Measurements from ENCODE around the gene RASGRF1. TPM values are rescaled to one million over a fixed set of nuclear protein-coding genes. Genes with fewer than 3 reads are reported as not detected.

The RASGRF1 gene
- total RNA-seq, 4 donors from 2014 or later: 0.14 to 0.75 (median 0.64) TPM; not detected in 1

DNA sequence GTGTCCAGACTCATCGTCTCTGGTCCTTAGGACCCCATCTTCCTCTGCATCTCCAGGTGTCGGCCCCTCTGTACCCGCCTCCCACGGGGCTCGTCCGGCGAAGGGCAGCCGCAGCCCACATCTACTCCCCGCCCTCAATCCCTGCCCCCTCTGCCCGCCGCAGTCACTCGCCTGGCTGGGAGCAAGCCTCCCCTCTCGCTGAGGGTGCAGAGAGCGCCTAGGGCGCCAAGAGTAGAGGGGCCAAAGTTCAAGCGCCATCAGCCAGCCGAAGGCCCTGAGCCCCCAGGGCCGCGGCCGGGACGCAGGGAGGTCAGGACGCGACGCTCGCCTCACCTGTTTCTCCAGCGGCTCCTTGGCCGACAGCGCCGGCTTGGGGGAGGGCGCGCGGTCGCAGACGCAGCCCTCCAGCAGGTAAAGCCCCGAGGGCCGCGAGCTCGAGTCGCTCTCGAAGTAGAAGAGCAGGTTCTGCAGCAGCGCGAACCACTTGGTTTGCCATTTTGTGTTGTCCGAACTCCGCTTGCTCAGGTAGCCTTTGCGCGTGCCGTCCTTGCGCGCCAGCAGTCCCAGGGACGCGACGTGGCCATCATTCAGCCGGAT lies 592 bp downstream of the RASGRF1 start:
- 6% methylated on average over 51 of the region's 53 CpGs; no CpG with 5 or more reads in 1 of the 2 donors for WGBS, 2 donors (ENCODE audit: low coverage in 1 of 2)
- no peaks in the 10 kb centered on the region for H3K9me3 ChIP-seq

DNA sequence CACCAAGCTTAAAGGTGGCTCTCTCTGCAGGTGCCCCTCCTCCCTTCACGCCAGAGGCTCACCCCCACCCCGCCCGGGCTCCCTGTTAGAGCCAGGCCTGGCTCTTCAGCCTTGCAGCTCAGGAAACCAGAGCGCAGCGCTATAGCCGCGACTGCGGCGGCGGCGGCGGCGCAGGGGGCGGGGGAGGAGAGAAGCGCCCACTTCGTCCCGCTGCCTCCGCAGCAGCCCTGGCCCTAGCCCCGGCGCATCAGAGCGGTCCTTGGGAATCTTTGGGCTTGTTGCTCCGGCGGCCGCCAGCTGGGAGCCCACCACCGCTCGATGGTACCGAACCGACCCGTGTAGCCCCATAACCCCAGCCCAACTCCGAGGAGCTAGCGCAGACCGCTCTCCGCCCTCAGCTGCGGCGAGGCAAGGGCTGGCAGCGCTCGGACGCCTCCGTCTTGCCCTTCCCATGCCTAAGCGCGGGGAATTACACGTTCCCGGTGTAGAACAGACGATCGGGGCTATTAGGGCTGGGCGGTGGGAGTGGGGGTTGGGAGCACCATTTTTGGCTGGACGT lies 1.2 kb downstream of the RASGRF1 start:
- in situ Hi-C loops (cut with MboI; ENCODE audit: low pct_ligation_motif_present in 1 of 4, low pct_unique_long_range_greater_than_20kb in 1 of 4, low sequenced_read_pairs in 3 of 4): no loop called here
- peak overlapping the region in 1 of 4 donors; percentile 10 for H3K4me3 ChIP-seq

More for the DNA sequence above, 592 bp downstream of the RASGRF1 start:
- no peak for TF ChIP-seq POLR2A (IDR thresholded peaks at IDR 0.05)
- no peak for TF ChIP-seq POLR2AphosphoS5 (IDR thresholded peaks at IDR 0.05)
- TF ChIP-seq, protein P1, sequence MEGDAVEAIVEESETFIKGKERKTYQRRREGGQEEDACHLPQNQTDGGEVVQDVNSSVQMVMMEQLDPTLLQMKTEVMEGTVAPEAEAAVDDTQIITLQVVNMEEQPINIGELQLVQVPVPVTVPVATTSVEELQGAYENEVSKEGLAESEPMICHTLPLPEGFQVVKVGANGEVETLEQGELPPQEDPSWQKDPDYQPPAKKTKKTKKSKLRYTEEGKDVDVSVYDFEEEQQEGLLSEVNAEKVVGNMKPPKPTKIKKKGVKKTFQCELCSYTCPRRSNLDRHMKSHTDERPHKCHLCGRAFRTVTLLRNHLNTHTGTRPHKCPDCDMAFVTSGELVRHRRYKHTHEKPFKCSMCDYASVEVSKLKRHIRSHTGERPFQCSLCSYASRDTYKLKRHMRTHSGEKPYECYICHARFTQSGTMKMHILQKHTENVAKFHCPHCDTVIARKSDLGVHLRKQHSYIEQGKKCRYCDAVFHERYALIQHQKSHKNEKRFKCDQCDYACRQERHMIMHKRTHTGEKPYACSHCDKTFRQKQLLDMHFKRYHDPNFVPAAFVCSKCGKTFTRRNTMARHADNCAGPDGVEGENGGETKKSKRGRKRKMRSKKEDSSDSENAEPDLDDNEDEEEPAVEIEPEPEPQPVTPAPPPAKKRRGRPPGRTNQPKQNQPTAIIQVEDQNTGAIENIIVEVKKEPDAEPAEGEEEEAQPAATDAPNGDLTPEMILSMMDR (IDR thresholded peaks at IDR 0.05): no peak
- TF ChIP-seq EP300 (IDR thresholded peaks at IDR 0.05; ENCODE audit: low read depth): no peak
- in situ Hi-C loops (cut with MboI; ENCODE audit: low pct_ligation_motif_present in 1 of 4, low pct_unique_long_range_greater_than_20kb in 1 of 4, low sequenced_read_pairs in 3 of 4): no loop called here
- Histone ChIP-seq H3K4me1 (peaks cover 0 to 21% (median 16%) of the 10 kb centered on the region in 4 donors), H3K27me3 (peaks cover 78% of the 10 kb centered on the region), H3K36me3 (no peaks in the 10 kb centered on the region), H3K4me3 (peak overlapping the region in 1 of 4 donors; percentile 28), H3K27ac (no peak overlapping the region)
- DNase-seq: no peak
- intact Hi-C loops (cut with DNase I; ENCODE audit: low total_unique reads): no loop called here

DNA sequence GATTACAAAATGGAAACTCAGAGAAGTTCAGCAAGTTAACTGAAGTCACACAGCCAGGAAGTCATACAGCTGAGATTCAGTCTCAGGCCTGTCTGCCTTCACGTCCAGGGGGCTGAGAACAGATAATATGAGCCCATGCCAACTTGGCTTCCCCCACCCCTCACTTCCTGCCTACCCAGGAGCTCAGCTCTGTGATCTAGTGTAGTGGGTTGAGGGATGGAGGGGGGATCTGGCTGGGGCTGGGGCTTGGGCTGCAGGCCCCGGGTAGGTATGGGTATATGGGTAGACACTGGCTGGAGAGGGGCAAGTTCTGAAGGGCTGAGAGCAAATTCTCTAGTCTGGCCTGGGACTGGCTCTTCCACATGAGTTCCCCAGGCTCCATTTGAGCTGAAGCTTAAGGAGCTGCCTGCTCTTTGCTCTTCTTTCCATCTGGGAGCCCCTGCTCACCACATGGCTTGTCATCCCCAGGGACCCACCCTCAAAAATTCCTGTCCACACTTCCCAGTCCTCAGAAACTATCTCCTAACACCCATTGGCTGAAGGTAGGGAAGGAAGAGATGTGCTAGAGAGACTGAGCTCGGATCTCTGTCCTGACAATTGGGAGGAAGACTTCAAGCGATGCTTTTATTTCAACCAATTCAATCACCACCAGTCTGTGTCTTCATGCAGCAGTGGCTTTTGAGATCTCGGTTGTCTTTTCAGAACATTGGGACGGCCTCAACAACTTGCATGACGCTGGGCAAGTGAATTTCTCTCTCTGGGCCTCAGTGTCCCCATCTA lies 2.0 kb downstream of the RASGRF1 start:
- H3K9me3 ChIP-seq: no peaks in the 10 kb centered on the region
- no peak for TF ChIP-seq EP300 (IDR thresholded peaks at IDR 0.05; ENCODE audit: low read depth)
- TF ChIP-seq POLR2A (IDR thresholded peaks at IDR 0.05): no peak
- TF ChIP-seq, protein P1 (IDR thresholded peaks at IDR 0.05): no peak
- TF ChIP-seq POLR2AphosphoS5 (IDR thresholded peaks at IDR 0.05): no peak
- peaks cover 73% of the 10 kb centered on the region for H3K27me3 ChIP-seq
- in situ Hi-C loops (cut with MboI; ENCODE audit: low pct_ligation_motif_present in 1 of 4, low pct_unique_long_range_greater_than_20kb in 1 of 4, low sequenced_read_pairs in 3 of 4): no loop called here
- 14 to 65% methylated on average over 1 to 7 of the region's 7 CpGs for WGBS, 2 donors (ENCODE audit: low coverage in 1 of 2)
- no peaks in the 10 kb centered on the region for H3K36me3 ChIP-seq
- intact Hi-C loops (cut with DNase I; ENCODE audit: low total_unique reads): no loop called here
- DNase-seq: no peak
- H3K27ac ChIP-seq: no peak overlapping the region
- H3K4me1 ChIP-seq: peaks cover 0 to 21% (median 16%) of the 10 kb centered on the region in 4 donors
- H3K4me3 ChIP-seq: no peak overlapping the region

More for the DNA sequence above, 1.2 kb downstream of the RASGRF1 start:
- DNase-seq: no peak
- Histone ChIP-seq H3K4me1 (peaks cover 0 to 21% (median 16%) of the 10 kb centered on the region in 4 donors), H3K36me3 (no peaks in the 10 kb centered on the region), H3K9me3 (no peaks in the 10 kb centered on the region), H3K27me3 (peaks cover 76% of the 10 kb centered on the region), H3K27ac (no peak overlapping the region)
- no peak for TF ChIP-seq EP300 (IDR thresholded peaks at IDR 0.05; ENCODE audit: low read depth)
- 17% methylated on average over 42 of the region's 47 CpGs; no CpG with 5 or more reads in 1 of the 2 donors for WGBS, 2 donors (ENCODE audit: low coverage in 1 of 2)
- intact Hi-C loops (cut with DNase I; ENCODE audit: low total_unique reads): no loop called here

DNA sequence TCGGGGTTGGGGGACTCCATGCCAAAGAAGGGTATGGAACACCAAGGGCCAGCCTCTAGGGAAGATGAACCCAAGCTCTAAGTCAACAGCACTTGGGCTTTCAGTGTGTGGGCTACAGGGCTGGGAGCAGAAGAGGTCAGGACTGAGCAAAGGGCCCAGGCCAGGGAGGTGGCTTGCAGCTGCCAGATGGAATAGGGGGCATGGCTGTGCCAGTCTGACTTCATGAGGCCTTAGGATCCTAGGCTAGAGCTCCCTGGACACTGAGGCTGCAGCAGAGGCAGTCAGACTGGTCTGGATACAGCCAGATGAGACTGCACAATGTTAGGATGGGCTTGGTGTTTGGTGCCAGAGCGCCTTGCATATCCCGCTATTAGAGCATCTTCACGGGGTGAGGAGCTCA lies 3.8 kb downstream of the RASGRF1 start:
- in situ Hi-C loops (cut with MboI; ENCODE audit: low pct_ligation_motif_present in 1 of 4, low pct_unique_long_range_greater_than_20kb in 1 of 4, low sequenced_read_pairs in 3 of 4) (no loop called here), intact Hi-C loops (cut with DNase I; ENCODE audit: low total_unique reads) (no loop called here)
- peaks cover 61% of the 10 kb centered on the region for H3K27me3 ChIP-seq
- H3K27ac ChIP-seq: no peak overlapping the region
- peaks cover 0 to 21% (median 16%) of the 10 kb centered on the region in 4 donors for H3K4me1 ChIP-seq
- 67 to 78% methylated on average over 1 to 4 of the region's 4 CpGs for WGBS, 2 donors (ENCODE audit: low coverage in 1 of 2)
- TF ChIP-seq POLR2AphosphoS5 (IDR thresholded peaks at IDR 0.05) (no peak), POLR2A (IDR thresholded peaks at IDR 0.05) (no peak), EP300 (IDR thresholded peaks at IDR 0.05; ENCODE audit: low read depth) (no peak)
- TF ChIP-seq, protein P1 (IDR thresholded peaks at IDR 0.05): no peak
- no peaks in the 10 kb centered on the region for H3K36me3 ChIP-seq
- no peak for DNase-seq
- H3K4me3 ChIP-seq: no peak overlapping the region
- H3K9me3 ChIP-seq: no peaks in the 10 kb centered on the region
